Smooth muscle cell (in vitro differentiated cells): Measurements from ENCODE around the gene CSMD2. TPM values are rescaled to one million over a fixed set of nuclear protein-coding genes. Genes with fewer than 3 reads are reported as not detected.

Source experiments
- DNase-seq: peaks from one replicate; lab custom pipeline; 2025; ENCODE audit not compliant: unreplicated experiment; lab: John Stamatoyannopoulos, UW
- H2AFZ ChIP-seq: fragments of 200-600 bp; sonication (generic); 2 replicates; pipeline ENCODE4 v1.6.0; 2016; ENCODE audit warnings: antibody characterized with exemption, low read depth, mild to moderate bottlenecking
- H3F3A ChIP-seq: fragments of 200-600 bp; sonication (generic); 2 replicates; pipeline ENCODE4 v1.6.0; 2017; ENCODE audit warnings: antibody characterized with exemption, low read depth
- H3K27ac ChIP-seq: fragments of 200-600 bp; sonication (generic); 2 replicates; pipeline ENCODE4 v1.5.1; 2016; ENCODE audit warnings: low read depth, mild to moderate bottlenecking
- H3K27me3 ChIP-seq: fragments of 200-600 bp; sonication (generic); 2 replicates; pipeline ENCODE4 v1.6.1; 2016; ENCODE audit warnings: low read depth, mild to moderate bottlenecking
- H3K36me3 ChIP-seq: fragments of 200-600 bp; sonication (generic); 2 replicates; pipeline ENCODE4 v1.5.1; 2016; ENCODE audit warnings: low read depth
- H3K4me1 ChIP-seq: fragments of 200-600 bp; sonication (generic); 2 replicates; pipeline ENCODE4 v1.5.1; 2016; ENCODE audit warnings: low read depth
- H3K4me2 ChIP-seq: fragments of 200-600 bp; sonication (generic); 2 replicates; pipeline ENCODE4 v1.6.0; 2016; ENCODE audit warnings: mild to moderate bottlenecking
- H3K4me3 ChIP-seq: fragments of 200-600 bp; sonication (generic); 2 replicates; pipeline ENCODE4 v1.5.1; 2016; ENCODE audit warnings: mild to moderate bottlenecking
- H3K79me2 ChIP-seq: fragments of 200-600 bp; sonication (generic); 2 replicates; pipeline ENCODE4 v1.6.0; 2016; ENCODE audit warnings: low read depth, mild to moderate bottlenecking
- H3K9ac ChIP-seq: fragments of 200-600 bp; sonication (generic); 2 replicates; pipeline ENCODE4 v1.6.0; 2016; ENCODE audit warnings: low read depth
- H3K9me3 ChIP-seq: fragments of 200-600 bp; sonication (generic); replicated peaks from 2 replicates; pipeline ENCODE4 v1.5.1; 2016; ENCODE audit warnings: low read depth
- H4K20me1 ChIP-seq: fragments of 200-600 bp; sonication (generic); 2 replicates; pipeline ENCODE4 v1.6.0; 2016; ENCODE audit warnings: low read depth
- CTCF ChIP-seq: fragments of 200-600 bp; sonication (generic); IDR thresholded peaks from 2 replicates; pipeline ENCODE4 v1.5.1; 2017; ENCODE audit warnings: borderline replicate concordance, mild to moderate bottlenecking, antibody characterized with exemption; ENCODE audit not compliant: insufficient read depth, poor library complexity, severe bottlenecking
- WGBS: methylation state at CpG from one replicate; pipeline ENCODE4 v1.1.7; 2016; ENCODE audit warnings: low lambda C conversion rate; 5-methylcytosine and 5-hydroxymethylcytosine counted together
- polyA plus RNA-seq: library from polyadenylated mRNA; unstranded; fragments of >200 nt; fragmentation: Nextera tagmentation; extraction: Ambion mirVana; gene quantifications from 2 replicates; pipeline ENCODE4 v1.2.1, GENCODE V29; 2016
- total RNA-seq: library from RNA; depleted of rRNA; stranded (reverse); fragments of >200 nt; gene quantifications from 2 replicates; pipeline ENCODE4 v1.2.3, GENCODE V29; 2014

The CSMD2 gene
- total and polyA plus RNA-seq, 2 experiments from 2014 or later: 0.65 to 1.8 TPM

GRCh38 chr1:34147301-34147700 lies 17.7 kb downstream of the CSMD2 start:
- Histone ChIP-seq H3K4me1 (peaks cover 8% of the 10 kb centered on the region), H3K9ac (no peak overlapping the region), H3F3A (no peaks in the 10 kb centered on the region), H3K4me3 (no peak overlapping the region), H3K79me2 (no peaks in the 10 kb centered on the region), H3K9me3 (no peaks in the 10 kb centered on the region), H3K4me2 (no peak overlapping the region), H3K27me3 (no peaks in the 10 kb centered on the region), H2AFZ (no peak overlapping the region), H3K36me3 (no peaks in the 10 kb centered on the region), H3K27ac (no peak overlapping the region), H4K20me1 (no peaks in the 10 kb centered on the region)
- TF ChIP-seq CTCF: no peak
- WGBS: 54% methylated on average over 4 of the region's 4 CpGs
- DNase-seq: no peak

GRCh38 chr1:34144766-34145165 lies 20.3 kb downstream of the CSMD2 start:
- no peaks in the 10 kb centered on the region for H3F3A ChIP-seq
- 93% methylated on average over 6 of the region's 6 CpGs for WGBS
- H3K4me3 ChIP-seq: no peak overlapping the region
- no peak overlapping the region for H3K9ac ChIP-seq
- H3K4me2 ChIP-seq: no peak overlapping the region
- H3K9me3 ChIP-seq: no peaks in the 10 kb centered on the region
- H3K4me1 ChIP-seq: peaks cover 7% of the 10 kb centered on the region
- no peak for TF ChIP-seq CTCF
- H3K36me3 ChIP-seq: no peaks in the 10 kb centered on the region
- no peak overlapping the region for H2AFZ ChIP-seq
- no peaks in the 10 kb centered on the region for H3K27me3 ChIP-seq
- no peaks in the 10 kb centered on the region for H3K79me2 ChIP-seq
- DNase-seq: no peak
- H4K20me1 ChIP-seq: no peaks in the 10 kb centered on the region
- no peak overlapping the region for H3K27ac ChIP-seq

GRCh38 chr1:34143975-34144374 lies 21.1 kb downstream of the CSMD2 start:
- no peaks in the 10 kb centered on the region for H4K20me1 ChIP-seq
- H3K9ac ChIP-seq: no peak overlapping the region
- H2AFZ ChIP-seq: no peak overlapping the region
- H3K4me2 ChIP-seq: no peak overlapping the region
- WGBS: 84% methylated on average over 2 of the region's 2 CpGs
- peaks cover 3% of the 10 kb centered on the region for H3K4me1 ChIP-seq
- H3K4me3 ChIP-seq: no peak overlapping the region
- no peak for DNase-seq
- H3K27ac ChIP-seq: no peak overlapping the region
- H3K79me2 ChIP-seq: no peaks in the 10 kb centered on the region
- no peaks in the 10 kb centered on the region for H3K36me3 ChIP-seq
- H3F3A ChIP-seq: no peaks in the 10 kb centered on the region
- H3K9me3 ChIP-seq: no peaks in the 10 kb centered on the region
- no peaks in the 10 kb centered on the region for H3K27me3 ChIP-seq
- TF ChIP-seq CTCF: no peak

GRCh38 chr1:34140011-34140676 lies 24.9 kb downstream of the CSMD2 start:
- H3K36me3 ChIP-seq: no peaks in the 10 kb centered on the region
- no peak overlapping the region for H3K9ac ChIP-seq
- no peaks in the 10 kb centered on the region for H3K4me1 ChIP-seq
- H3K27ac ChIP-seq: no peak overlapping the region
- 57% methylated on average over 7 of the region's 7 CpGs for WGBS
- H4K20me1 ChIP-seq: no peaks in the 10 kb centered on the region
- H3K9me3 ChIP-seq: no peaks in the 10 kb centered on the region
- DNase-seq: no peak
- no peaks in the 10 kb centered on the region for H3K79me2 ChIP-seq
- no peak overlapping the region for H3K4me2 ChIP-seq
- H3K4me3 ChIP-seq: no peak overlapping the region
- no peak overlapping the region for H2AFZ ChIP-seq
- no peak for TF ChIP-seq CTCF
- H3F3A ChIP-seq: no peaks in the 10 kb centered on the region
- H3K27me3 ChIP-seq: no peaks in the 10 kb centered on the region
